NB4 (cell line): Measurements from ENCODE around the gene CEP350.

Experiments
- DNase-seq: peaks from one replicate; pipeline ENCODE4 v3.0.0; 2010; ENCODE audit warnings: low read depth
- H3K4me3 ChIP-seq: one replicate; pipeline ENCODE4 v1.5.1; 2011; ENCODE audit warnings: mild to moderate bottlenecking, low read depth, low read length, moderate library complexity
- CTCF ChIP-seq: IDR thresholded peaks from one replicate; pipeline ENCODE4 v1.5.1; 2012; ENCODE audit warnings: low read depth, low read length
- MAX ChIP-seq: IDR thresholded peaks from 2 replicates; pipeline ENCODE4 v1.6.1; 2011; ENCODE audit warnings: low read depth, low read length
- MYC ChIP-seq: IDR thresholded peaks from 2 replicates; pipeline ENCODE4 v1.6.1; 2011; ENCODE audit warnings: low read depth, low read length
- POLR2A ChIP-seq: IDR thresholded peaks from 2 replicates; pipeline ENCODE4 v1.6.1; 2011; ENCODE audit warnings: mild to moderate bottlenecking; ENCODE audit not compliant: insufficient read length; ENCODE audit errors: extremely low read depth

The CEP350 gene

GRCh38 chr1:180150982-180151381 lies 196.4 kb downstream of the CEP350 start:
- peak; percentile 82 for DNase-seq
- TF ChIP-seq POLR2A (no peak), MYC (no peak), CTCF (no peak), MAX (no peak; the same call in 1 of the 2 replicates)
- H3K4me3 ChIP-seq, result no peak overlapping the region

GRCh38 chr1:180151508-180151907 lies 196.9 kb downstream of the CEP350 start:
- no peak for DNase-seq
- no peak for TF ChIP-seq POLR2A
- TF ChIP-seq MYC, result no peak
- TF ChIP-seq CTCF, result no peak
- no peak for TF ChIP-seq MAX
- no peak overlapping the region for H3K4me3 ChIP-seq

GRCh38 chr1:180152588-180152987 lies 198.0 kb downstream of the CEP350 start:
- DNase-seq, result no peak
- no peak for TF ChIP-seq CTCF
- TF ChIP-seq MYC, result no peak
- TF ChIP-seq MAX, result no peak
- TF ChIP-seq POLR2A, result no peak

GRCh38 chr1:180153032-180153431 lies 198.4 kb downstream of the CEP350 start:
- no peak for DNase-seq
- no peak overlapping the region for H3K4me3 ChIP-seq
- TF ChIP-seq CTCF (no peak), MAX (no peak), MYC (no peak), POLR2A (no peak)

More at GRCh38 chr1:180152588-180152987, 198.0 kb downstream of the CEP350 start:
- no peak overlapping the region for H3K4me3 ChIP-seq

- TF ChIP-seq MYC (no peak), MAX (no peak), POLR2A (no peak), CTCF (no peak)
- DNase-seq, result no peak
- peak overlapping the region; percentile 93 for H3K4me3 ChIP-seq
Observed at GRCh38 chr1:180154003-180154324, 199.4 kb downstream of the CEP350 start.
